HG02642 (cell line): ENCODE data around the gene ALDH2.
"Not testable (repeated sequence)": the region's sequence is repeated elsewhere in the genome, so short reads cannot be mapped to it uniquely, and the experiment has no call there.

Experiments used
- ATAC-seq: cut with Tn5 transposase; IDR thresholded peaks from one replicate; pipeline ENCODE4 v1.9.1; 2021; ENCODE audit warnings: mild to moderate bottlenecking; ENCODE audit not compliant: unreplicated experiment, poor library complexity

ALDH2 gene

DNA sequence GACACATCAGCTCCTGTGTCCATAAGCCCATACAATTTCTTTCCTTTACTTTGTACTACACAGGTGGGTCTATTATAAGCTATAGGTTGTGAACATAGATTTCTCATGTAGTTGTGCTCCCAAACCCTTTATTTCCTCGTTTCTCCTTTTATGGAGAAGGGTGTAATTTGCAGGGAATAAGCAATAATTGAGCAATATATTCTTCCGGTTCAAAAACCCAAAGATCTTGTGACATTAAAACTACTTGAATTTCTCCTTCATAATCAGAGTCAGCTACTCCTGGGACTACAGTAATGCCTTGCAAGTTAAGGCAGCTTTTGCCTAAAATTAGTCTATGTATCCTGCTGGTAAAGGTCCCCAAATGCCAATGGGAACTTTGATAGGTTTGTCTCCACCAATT, 56.2 kb downstream of the ALDH2 start:
- no peak for ATAC-seq

- no peak for ATAC-seq
Measured at GRCh38 chr12:111823891-111824290, 57.2 kb downstream of the ALDH2 start.

DNA sequence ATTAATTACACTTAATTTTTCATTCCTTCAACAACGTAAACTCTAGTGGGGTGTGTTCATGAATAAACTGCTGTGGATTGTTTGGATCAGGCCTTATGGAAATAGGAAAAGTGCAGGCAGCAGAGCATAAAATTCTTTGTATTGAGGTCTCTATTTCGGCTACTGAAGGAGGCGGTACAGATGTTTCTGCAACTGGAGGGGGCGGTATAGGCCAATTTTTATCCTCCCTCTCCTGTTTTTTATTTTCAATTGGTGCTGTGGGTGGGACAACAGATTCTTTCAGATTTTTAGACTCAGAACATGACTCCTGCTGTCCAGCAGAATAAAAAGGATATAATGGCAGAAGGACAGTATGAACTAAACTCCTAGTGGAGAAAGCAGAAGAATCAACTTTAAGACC, 57.6 kb downstream of the ALDH2 start:
- not testable (repeated sequence) for ATAC-seq

DNA sequence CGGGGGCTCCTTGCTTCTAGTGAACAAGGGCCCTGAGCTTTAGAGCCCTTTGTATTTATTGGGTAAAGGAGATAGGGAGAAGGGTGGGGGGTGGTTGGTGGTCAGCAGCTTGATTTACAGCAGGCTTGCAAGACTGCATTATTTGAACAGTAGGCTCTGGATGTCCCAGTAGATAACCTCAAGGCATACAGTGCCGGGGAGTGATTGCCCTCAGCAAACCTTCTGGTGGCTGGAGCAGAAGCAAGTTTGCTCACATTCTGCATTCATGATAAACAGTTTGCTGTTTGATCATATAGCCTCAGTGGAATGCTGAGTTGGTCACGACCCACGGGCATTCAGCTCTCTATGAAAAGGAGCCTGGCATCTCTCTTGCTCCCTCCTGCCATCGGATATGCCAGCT, 58.8 kb downstream of the ALDH2 start:
- no peak for ATAC-seq

GRCh38 chr12:111826316-111826715, 59.6 kb downstream of the ALDH2 start:
- no peak for ATAC-seq

DNA sequence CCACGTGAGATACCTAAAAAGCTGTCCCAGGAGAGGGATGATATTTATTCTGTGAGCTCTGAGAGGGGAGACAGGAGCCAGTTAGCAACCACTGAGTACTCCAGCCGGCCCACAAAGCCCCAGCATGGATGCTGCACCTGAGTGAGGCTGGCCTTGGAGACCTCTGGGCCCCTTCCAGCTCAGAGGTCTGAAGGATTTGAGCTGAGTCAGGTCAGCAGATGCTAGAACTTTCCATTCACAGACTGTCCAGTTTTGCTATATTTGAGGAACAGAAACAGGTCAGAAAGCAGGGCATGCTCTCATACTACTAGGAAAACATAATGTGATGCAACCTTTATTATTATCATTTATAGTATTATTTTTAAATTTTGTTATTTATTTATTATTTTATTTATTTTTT, 60.3 kb downstream of the ALDH2 start:
- ATAC-seq = no peak

GRCh38 chr12:111827907-111828306, 61.2 kb downstream of the ALDH2 start:
- ATAC-seq = no peak

DNA sequence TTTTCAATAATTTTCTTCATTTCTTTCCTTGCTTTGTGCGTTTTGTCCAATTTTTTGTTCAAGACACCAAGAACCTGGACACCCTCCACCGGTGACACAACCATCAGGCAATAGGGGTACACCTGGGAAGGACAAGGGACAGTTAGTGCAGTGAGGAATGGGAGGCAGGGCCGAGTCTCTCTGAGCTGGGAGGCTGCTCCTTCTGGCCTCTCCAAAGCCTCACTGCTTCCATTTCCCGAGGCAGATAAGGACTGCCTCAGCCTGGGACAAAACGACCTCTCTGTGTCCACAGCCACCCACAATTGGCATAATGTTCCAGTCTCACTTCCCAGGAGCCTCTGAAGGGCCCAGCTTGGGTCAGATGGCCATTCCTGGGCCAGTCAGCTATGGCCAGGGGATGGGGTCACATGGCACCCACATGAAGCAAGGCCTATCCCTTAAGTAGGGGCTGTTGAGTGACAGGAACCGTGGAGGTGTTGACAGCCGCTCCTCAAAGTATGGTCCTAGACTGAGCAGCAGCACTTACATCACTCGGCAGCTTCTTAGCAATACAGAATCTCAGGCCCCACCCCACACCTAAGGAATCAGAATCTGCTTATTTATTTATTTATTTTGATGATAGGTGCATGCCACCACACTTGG, 61.7 kb downstream of the ALDH2 start:
- no peak for ATAC-seq

DNA sequence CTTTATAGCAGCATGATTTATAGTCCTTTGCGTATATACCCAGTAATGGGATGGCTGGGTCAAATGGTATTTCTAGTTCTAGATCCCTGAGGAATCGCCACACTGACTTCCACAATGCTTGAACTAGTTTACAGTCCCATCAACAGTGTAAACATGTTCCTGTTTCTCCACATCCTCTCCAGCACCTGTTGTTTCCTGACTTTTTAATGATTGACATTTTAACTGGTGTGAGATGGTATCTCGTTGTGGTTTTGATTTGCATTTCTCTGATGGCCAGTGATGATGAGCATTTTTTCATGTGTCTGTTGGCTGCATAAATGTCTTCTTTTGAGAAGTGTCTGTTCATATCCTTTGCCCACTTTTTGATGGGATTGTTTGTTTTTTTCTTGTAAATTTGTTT, 62.9 kb downstream of the ALDH2 start:
- ATAC-seq = not testable (repeated sequence)

DNA sequence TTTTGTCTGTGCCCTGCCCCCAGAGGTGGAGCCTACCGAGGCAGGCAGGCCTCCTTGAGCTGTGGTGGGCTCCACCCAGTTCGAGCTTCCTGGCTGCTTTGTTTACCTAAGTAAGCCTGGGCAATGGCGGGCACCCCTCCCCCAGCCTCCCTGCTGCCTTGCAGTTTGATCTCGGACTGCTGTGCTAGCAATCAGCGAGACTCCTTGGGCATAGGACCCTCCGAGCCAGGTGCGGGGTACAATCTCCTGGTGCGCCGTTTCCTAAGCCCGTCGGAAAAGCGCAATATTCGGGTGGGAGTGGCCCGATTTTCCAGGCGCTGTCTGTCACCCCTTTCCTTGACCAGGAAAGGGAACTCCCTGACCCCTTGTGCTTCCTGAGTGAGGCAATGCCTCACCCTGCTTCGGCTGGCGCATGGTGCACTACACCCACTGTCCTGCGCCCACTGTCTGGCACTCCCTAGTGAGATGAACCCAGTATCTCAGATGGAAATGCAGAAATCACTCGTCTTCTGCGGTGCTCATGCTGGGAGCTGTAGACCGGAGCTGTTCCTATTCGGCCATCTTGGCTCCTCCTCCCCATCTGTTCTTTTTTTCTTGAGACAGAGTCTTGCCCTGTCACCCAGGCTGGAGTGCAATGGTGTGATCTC, 68.1 kb downstream of the ALDH2 start:
- ATAC-seq = not testable (repeated sequence)

DNA sequence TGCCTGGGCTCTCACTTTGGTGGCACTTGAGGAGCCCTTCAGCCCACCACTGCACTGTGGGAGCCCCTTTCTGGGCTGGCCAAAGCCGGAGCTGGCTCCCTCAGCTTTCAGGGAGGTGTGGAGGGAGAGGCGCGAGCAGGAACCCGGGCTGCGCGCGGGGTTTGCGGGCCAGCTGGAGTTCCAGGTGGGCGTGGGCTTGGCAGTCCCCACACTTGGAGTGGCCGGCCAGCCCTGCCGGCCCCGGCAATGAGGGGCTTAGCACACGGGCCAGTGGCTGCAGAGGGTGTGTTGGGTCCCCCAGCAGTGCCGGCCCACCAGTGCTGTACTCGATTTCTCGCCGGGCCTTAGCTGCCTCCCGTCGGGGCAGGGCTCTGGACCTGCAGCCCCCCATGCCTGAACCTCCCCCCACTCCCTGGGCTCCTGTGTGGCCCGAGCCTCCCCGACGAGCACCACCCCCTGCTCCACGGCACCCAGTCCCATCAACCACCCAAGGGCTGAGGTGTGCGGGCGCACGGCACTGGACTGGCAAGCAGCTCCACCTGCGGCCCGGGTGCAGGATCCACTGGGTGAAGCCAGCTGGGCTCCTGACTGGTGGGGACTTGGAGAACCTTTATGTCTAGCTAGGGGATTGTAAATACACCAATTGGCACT, 68.9 kb downstream of the ALDH2 start:
- not testable (repeated sequence) for ATAC-seq

DNA sequence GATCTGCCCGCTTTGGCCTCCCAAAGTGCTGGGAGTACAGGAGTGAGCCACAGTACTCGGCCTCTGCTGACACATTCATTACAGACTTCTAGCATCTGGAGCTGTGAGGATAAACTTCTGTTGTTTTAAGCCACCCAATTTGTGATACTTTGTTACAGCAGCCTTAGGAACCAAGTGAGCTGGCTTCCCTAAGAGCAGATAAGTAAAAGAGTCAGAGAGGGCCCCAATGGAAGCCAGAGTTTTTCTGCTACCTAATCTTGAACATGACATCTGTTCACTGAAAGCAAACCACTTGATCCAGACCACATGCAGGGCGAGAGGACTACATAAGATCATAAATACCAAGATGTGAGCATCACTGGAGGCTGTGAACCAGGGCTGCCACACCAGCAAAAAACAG, 71.6 kb downstream of the ALDH2 start:
- no peak for ATAC-seq

DNA sequence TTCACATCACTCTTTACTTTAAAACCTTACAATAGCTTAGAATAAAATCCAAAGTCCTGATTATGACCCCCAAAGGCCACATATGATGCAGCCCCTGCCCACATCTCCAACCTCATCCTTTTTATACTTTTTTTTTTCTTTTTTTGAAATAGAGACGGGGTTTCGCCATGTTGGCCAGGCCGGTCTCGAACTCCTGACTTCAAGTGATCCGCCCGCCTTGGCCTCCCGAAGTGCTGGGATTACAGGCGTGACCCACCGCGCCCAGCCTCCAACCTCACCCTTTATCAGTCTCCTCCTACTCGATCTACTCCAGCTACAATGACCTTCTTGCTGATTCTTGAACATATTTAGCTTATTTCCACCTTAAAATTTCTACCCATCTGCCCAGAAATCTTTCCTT, 74.1 kb downstream of the ALDH2 start:
- ATAC-seq = no peak

DNA sequence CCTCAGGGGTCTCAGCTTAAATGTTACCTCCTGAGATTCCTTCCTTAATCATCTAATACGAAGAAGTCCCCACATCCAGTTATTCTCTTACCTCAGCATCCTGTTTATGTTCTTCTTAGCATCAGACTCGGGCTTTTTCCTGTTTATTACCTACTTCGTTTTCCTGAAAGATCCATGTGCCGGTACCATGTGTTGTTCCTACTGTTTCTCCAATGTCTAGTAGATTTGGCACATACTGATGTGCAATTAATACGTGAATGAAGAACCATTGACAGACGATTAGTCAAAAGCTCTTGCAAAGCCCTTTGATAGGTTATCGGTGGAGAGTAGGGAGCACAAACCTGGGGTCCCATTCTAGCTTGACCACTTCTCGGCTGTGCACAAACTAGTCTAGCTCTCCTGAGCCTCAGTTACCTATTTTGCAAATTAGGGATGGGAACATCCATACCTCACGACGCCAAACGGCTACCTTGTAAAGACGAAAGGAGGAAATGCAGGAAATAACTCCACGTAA, 74.6 kb downstream of the ALDH2 start:
- peak; percentile 4 for ATAC-seq

DNA sequence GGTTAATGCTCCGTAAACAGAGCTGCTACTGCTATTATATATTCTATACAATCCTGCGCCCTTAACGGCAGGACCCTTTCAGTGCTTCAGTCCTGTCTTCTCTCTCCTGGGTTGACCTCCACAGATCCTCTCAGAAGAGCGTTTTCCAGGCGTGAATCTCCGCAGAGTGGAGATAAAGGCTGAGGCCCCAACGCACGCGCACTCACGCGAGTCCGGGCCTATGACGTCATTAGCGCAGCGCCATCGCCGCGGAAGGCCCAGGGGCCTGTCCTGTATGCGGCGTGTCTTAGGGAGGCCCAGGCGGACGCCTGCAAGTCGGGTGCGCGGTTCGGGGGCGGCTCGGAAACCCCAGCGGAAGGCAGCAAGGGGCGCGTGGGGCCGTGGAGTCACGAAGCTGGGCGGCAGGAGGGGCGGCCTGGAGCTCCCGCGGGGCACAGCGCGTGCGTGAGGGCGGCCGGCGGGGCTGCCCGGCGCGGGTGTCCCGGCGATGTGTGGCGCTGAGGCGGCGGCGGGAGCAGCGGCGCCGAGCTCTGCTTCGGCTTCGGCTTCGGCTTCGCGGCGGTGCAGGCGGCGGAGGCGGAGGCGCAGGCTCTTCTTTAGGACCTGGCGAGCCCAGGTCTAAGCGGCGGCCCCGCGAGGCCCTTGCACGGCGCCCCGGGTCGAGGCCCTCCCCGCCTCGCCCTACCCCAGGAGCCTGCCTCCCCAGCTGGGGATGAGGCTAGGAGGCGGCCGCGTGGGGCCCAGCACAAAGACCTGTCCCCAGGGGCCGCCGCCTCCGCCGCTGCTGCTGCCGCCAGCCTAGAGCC, 75.2 kb downstream of the ALDH2 start, which contains the start of gene MAPKAPK5:
Gene MAPKAPK5, plus strand, starts transcription at position 479 of the 806 bp plus-strand sequence. CDS start 506 bp downstream, outside the sequence.
- peak; percentile 82 for ATAC-seq

DNA sequence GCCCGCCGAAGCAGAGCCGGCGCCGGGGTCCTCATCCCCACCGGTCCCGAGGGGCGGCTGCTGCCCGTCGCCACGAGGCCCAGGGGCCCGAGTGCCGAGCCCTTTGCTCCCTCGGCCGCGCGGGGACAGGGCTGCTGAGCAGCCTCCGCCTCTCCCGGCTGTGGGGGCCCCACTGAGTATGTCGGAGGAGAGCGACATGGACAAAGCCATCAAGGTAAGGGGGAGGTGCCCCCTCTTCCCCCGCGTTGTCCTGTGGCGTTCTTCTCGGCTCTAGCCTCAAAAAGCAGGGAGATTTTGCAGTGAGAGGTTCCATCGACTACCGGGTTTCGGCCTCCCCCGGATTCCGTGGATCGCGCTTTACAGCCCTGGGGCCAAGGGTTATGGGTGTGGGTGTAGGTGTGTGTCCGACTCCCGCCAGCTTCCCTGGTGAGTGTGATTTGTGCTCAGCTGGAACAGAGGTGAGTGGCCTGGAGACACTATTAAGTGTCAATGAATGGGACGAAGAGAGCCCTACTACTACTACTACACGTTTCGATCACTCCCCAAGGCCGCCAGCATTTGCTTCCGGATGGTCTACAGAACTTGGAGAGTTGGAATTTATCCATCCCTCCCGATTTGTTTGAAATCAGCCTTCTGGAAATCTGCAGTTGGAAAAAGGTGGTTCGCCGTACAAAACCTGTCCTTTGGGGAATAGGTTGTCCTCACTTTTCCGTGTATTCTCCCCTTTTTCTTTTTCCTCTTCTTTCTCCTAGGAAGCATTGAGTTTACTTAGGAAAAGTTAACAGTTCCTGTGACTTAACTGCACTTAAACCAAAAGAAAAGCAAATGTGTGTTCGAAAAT, 76.0 kb downstream of the ALDH2 start:
- peak; percentile 27 for ATAC-seq

DNA sequence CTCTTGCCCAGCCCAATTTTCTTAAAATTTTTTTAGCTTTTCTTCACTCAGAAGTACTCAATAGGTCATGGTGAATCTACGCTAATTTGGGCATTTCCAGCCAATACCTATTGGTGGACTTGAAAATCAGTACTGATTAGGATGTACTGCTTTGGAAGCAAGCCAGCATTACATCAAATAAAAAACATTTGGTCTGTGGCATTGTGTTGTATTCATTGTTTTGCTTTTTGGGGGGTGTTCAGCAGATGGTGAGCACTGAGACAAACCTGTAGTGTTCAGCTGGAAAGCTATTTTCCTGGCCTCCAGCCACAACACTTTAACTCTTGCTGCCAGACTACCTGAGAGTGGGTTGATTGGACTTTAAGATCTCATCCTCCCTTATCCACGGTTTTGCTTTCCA, 79.3 kb downstream of the ALDH2 start:
- ATAC-seq = no peak

DNA sequence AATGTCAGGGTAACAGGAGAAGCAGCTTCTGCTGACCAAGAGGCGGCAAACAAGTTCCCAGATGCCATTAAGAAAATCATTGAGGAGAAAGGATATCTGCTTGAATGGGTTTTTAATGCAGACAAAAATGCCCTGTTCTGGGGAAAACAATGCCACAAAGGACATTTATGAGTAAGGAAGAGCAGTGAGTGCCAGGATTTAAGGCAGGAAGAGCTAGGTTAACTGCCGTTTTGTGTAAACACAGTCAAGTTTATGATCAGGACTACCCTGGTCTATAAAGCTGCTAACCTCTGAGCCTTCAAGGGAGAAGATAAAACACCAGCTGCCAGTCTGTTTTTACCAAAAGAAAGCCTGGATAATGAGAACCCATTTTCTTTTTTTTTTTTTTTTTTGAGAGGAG, 83.8 kb downstream of the ALDH2 start:
- no peak for ATAC-seq

GRCh38 chr12:111858186-111858585, 91.5 kb downstream of the ALDH2 start:
- no peak for ATAC-seq

DNA sequence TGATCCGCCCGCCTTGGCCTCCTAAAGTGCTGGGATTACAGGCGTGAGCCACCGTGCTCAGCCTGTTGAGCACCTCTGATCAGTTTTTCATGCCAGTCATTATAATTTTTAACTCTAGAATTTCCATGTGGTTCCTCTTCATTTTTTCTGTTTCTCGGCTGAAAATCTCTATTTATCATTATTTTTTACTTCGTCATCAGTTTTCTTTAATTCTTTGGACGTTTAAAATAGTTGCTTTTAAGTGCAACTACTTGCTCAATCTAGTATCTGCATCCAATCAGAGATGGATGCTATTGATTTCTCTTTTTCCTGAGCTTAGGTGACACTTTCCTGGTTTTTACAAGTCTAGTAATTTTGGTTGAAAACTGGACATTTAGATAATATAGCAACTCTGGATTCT, 92.0 kb downstream of the ALDH2 start:
- no peak for ATAC-seq
